GM12801 (cell line): ENCODE measurements around the gene PTPRK.

Experiments used
- TF ChIP-seq, protein P1 (sequence below): IDR thresholded peaks from one replicate; pipeline ENCODE4 v1.5.1; 2011; ENCODE audit warnings: control low read depth; ENCODE audit not compliant: insufficient read length; ENCODE audit errors: extremely low read depth

The PTPRK gene

DNA sequence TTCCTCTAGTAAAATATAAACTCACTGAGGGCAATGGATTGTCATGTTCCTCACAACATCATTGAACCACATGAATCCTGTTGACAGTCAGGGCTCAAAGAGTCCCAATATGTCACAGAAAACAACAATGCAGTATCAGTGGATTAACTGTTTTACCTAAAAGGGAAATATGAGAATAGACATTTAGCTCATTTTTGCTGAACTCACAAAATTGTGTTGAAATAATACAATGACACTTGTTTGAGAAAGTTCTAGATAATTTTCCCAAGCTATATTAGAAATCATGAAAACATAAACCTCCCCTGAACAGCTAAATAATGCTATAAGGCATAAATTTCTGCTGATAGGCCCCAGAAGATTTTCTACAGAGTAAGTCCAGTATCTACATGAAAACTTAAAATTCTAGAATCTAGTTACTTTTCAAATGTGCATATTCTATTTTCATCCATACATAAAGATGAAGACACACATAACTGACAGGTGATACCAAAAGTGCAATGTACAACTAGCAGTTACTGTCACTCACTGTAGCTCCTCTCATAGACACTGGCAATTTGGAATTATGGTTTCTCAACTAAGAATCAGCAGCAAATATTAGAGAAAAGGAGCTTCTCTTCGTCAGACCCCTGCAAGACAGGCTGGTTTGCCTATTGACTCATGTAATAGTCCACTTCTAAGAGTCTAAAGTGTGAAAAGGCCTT, 269.9 kb downstream of the PTPRK start:
- TF ChIP-seq, protein P1, sequence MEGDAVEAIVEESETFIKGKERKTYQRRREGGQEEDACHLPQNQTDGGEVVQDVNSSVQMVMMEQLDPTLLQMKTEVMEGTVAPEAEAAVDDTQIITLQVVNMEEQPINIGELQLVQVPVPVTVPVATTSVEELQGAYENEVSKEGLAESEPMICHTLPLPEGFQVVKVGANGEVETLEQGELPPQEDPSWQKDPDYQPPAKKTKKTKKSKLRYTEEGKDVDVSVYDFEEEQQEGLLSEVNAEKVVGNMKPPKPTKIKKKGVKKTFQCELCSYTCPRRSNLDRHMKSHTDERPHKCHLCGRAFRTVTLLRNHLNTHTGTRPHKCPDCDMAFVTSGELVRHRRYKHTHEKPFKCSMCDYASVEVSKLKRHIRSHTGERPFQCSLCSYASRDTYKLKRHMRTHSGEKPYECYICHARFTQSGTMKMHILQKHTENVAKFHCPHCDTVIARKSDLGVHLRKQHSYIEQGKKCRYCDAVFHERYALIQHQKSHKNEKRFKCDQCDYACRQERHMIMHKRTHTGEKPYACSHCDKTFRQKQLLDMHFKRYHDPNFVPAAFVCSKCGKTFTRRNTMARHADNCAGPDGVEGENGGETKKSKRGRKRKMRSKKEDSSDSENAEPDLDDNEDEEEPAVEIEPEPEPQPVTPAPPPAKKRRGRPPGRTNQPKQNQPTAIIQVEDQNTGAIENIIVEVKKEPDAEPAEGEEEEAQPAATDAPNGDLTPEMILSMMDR = no peak

DNA sequence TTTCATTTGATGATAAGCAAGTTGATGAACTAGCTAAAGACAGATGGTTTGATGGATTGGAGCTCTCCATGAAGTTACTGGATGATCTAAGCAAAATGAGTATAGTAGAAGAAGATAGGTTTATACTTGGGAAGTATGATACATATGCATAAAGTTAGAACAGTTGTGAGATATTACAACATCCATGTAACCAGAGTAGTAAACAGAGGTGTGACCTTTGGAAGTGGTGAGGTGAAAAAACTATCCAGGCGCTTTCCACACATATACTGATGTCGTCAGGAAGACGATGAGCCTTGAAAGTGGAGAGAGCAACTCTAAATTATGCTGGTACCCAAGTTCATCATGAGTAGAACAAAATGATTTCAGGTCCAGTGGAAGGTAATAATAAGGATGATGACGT, 271.0 kb downstream of the PTPRK start:
- TF ChIP-seq, protein P1 = no peak

DNA sequence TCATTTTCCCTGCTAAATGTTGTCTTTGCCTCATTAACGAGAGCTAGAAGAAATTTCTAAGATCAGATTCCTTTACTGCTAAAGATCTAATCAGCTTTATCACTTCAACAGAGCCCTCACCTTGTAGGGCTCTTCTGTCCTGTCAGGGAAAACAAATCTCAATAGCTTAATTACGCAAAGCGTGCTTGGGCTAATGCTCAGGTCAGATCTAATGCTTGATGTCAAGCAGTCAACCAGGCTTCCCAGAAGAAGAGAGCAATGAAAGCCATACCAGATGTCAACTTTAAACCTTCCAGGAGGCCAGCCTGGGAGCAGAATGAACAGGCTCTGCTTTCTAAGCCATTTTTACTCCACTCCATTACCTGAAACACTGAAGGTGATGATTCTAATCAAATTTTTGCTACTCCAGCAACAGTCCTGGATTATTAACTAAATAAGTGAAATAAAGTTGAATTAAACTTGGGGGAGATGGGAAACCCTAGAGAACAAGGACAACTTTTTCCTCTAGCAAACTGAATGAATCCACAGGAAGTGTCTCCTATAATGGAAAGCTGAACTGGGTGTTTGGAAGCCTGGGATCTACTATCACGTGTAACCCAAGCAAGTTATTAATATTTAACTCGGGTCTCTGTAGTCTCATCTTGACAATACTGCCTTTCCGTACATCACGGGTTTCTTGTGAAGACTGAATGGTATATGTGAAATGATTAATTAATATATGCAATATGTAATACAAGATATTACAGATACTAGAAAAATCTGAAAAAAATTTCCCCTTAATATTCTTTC, 273.7 kb downstream of the PTPRK start:
- TF ChIP-seq, protein P1 = no peak

DNA sequence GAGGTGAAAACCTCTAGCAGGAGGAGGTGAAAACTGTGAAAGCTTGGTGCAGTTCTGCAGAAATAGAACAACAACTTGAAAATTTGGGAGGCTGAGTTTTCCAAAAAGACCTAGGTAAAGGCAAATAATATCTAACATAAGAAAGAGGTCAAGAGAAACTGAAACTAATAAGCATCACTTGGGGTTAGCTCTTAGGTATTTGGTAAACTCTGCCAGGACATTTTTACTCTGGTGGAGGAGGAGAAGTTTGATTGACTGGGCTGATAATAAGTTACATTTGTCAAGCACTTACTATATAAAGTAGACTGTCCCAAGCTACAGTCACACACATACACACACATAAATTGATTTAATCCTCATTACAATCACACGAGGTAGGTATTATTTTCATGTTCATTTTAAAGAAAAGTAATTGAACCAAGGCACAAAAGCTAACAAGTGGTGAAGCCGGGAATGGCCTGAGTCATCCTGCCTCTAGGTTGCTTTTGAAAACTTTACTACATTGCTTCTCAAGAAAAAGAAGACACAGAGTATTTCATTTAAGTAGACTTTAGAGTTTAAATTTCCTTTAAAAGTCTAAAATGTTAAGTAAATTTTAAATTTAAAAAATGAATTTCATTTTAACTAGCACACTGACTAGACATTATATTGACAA, 275.5 kb downstream of the PTPRK start:
- TF ChIP-seq, protein P1 = no peak

DNA sequence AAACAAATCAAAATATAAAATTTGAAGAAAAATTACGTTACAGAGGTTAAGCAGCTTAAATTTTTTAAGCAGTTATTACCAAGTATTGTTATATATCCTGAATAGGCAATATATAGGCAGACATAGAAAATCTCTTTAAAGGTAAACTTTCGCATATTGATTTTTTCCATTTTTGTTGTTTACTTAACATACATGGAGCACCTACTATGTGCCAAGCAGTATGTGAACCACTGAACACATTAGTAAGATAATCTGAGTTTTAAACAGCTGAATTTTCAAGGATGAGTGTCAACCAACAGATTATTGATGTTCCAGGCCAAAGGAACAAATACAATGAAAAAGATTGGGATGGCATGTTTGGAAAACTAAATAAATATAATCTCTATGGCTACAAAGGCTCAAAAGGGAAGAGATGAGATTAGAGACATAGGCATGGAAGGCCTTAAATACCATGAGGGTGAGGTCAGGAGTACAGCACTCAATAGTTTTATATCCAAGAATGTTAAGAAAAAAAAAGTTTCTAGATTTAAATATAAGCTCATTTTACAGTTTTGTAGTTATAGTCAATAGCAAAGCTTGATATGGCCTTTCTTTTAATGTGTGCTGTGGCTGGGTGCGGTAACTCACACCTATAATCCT, 277.5 kb downstream of the PTPRK start:
- TF ChIP-seq, protein P1 = no peak

DNA sequence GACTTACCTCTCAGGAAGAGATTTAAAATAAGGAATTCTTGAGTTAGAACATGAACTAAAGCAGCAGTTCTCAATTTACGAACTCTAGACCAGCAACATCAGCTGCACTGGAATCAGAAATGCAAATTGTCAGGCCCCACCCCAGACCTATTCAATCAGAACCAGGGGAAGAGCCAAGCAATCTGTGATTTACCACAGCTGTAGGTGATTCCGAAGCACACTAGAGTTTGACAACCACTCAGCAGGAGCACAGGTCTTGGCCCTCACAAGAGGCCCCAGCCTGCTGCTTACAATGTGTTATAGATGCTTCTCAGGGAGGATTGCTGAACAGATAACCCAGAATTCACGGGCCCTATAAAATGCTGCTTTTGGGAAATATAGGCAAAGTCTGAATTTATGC, 279.2 kb downstream of the PTPRK start:
- TF ChIP-seq, protein P1 = no peak

DNA sequence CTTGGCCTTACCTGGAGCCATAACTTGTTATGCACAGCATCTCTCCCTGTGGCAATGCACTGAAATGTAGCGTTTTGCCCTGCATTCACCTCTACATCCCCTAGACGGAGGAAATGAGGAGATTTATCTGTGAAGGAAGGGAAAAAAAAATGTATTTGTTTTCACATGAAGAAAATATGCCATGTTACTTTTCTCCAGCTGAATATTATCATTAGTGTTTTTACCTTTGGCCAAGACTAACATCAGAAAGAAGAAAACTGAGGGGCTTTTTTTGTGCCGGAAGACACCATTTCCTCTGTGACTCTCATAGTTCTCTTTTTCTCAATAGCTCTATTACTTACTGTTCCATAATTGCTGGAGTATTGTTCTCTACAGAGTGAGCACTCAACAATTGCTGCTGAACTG, 280.4 kb downstream of the PTPRK start:
- TF ChIP-seq, protein P1 = no peak
